Ishikawa (cell line): ENCODE results near the gene TMEM72.

Experiments
- CREB1 ChIP-seq: IDR thresholded peaks from 2 replicates; pipeline ENCODE4 v1.6.1; 2012; ENCODE audit warnings: low read depth
- EGR1 ChIP-seq: IDR thresholded peaks from 2 replicates; pipeline ENCODE4 v1.6.1; 2012
- EP300 ChIP-seq: IDR thresholded peaks from 2 replicates; pipeline ENCODE4 v1.6.1; 2012; ENCODE audit warnings: borderline replicate concordance
- MAX ChIP-seq: IDR thresholded peaks from 2 replicates; pipeline ENCODE4 v1.6.1; 2012
- NFIC ChIP-seq: IDR thresholded peaks from 2 replicates; pipeline ENCODE4 v1.6.1; 2012
- RAD21 ChIP-seq: IDR thresholded peaks from 2 replicates; pipeline ENCODE4 v1.6.1; 2012; ENCODE audit warnings: low read depth
- TEAD4 ChIP-seq: IDR thresholded peaks from 2 replicates; pipeline ENCODE4 v1.6.1; 2012
- USF1 ChIP-seq: IDR thresholded peaks from 2 replicates; pipeline ENCODE4 v1.6.1; 2012
- YY1 ChIP-seq: IDR thresholded peaks from 2 replicates; pipeline ENCODE4 v1.6.1; 2012; ENCODE audit warnings: low read depth

- TF ChIP-seq YY1 (no peak), USF1 (no peak), TEAD4 (no peak), RAD21 (no peak), EGR1 (no peak), CREB1 (no peak), MAX (no peak), EP300 (no peak), NFIC (no peak)
These were observed 23.5 kb downstream of the TMEM72 start for GRCh38 chr10:44934416-44935200.
